ENCODE measurements around the gene OBSCN.
"Not testable (repeated sequence)": the region's sequence is repeated elsewhere in the genome, so short reads cannot be mapped to it uniquely, and the experiment has no call there.

OBSCN gene

DNA sequence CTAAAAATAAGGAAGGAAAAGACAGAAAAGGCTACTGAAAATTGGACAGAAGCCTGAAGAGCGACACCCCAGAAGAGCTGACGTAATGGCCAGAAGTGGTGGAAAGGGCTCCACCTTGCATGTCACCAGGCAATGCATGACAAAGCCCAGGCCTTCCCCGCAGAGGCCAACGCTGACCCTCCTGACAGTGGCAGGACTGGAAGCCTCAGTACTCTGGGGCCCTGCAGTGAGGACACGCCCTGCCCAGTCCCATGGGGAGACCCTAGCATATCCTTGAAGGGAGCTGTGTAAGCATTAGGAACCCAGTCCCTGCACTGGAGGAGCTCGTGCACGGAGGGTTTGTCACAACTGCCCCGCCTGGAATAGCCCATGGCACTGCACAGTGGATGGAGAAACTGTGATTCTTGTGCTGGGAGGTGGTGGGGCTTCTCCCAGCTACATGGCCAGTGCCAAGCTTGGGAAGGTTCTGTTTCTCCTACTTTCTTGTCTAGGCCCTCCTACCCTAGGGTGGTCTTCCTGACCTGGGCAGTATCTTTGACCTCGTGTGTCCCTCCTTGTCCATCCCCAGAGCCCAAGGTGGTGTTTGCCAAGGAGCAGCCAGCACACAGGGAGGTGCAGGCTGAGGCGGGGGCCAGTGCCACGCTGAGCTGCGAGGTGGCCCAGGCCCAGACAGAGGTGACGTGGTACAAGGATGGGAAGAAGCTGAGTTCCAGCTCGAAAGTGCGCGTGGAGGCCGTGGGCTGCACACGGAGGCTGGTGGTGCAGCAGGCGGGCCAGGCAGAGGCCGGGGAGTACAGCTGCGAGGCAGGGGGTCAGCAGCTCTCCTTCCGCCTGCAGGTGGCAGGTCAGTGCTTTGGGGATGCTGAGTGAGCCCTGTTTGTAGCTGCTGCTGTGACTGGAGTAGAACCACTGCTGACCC, 60.4 kb downstream of the OBSCN start:
- DNase-seq, result no peak

DNA sequence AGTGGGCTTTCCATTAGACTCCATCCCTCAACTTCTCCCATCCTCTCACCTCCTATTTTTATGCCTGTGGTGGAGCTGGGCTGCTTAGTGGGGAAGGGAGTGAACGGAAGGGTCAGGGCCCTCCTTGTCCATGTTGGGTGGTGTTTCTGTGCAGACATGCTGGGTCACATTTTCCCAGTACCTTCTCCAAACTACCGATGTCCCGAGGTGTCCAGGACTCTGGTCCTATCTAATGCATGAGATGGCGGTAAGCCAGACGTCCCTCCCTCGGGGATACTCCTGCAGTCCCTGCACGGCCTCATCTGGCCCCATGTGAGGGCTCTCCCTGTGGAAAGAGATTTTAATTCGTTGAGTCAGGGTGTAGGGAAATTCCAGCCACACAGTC, 61.0 kb downstream of the OBSCN start:
- DNase-seq, result no peak

- DNase-seq, result not testable (repeated sequence)
Measured at GRCh38 chr1:228269431-228269830, 61.6 kb downstream of the OBSCN start.

GRCh38 chr1:228270032-228270431, 62.2 kb downstream of the OBSCN start:
- DNase-seq, result no peak

DNA sequence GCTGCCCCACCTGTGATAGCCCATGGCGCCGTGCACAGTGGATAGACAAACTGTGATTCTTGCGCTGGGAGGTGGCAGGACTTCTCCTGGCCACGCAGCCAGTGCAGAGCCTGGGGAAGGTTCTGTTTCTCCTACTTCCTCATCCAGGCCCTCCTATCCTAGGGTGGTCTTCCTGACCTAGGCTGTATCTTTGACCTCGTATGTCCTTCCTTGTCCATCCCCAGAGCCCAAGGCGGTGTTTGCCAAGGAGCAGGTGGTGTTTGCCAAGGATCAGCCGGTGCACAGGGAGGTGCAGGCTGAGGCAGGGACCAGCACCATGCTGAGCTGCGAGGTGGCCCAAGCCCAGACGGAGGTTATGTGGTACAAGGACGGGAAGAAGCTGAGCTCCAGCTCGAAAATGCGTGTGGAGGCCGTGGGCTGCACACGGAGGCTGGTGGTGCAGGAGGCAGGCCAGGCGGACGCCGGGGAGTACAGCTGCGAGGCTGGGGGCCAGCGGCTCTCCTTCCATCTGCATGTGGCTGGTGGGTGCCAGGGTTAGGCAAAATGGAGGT, 63.9 kb downstream of the OBSCN start:
- DNase-seq, result no peak

GRCh38 chr1:228272331-228272791, 64.5 kb downstream of the OBSCN start:
- DNase-seq, result no peak

DNA sequence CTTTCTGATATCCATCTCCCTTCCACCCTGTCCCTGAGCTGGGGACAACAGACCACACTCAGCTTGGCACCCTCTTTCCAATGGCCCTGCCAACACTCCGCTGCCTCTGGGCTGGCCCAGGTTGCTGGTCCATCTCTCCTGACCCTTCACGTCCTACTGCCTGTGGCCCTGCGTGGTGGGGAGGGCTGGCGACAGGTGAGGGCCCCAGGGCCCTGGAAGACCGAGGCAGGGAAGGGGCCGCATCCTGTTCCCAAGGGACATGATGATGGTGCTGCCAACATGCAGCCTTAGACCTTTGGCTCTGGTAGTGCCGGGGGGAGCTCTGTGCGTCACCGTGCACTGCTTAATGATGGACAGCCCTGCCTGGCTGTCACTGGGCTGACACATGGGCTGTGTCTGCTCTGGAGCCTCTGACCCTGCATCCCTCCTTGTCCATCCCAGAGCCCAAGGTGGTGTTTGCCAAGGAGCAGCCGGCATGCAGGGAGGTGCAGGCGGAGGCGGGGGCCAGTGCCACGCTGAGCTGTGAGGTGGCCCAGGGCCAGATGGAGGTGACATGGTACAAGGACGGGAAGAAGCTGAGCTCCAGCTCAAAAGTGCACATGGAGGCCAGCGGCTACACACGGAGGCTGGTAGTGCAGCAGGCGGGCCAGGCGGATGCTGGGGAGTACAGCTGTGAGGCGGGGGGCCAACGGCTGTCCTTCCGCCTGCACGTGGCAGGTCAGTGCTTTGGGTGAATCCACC, 65.2 kb downstream of the OBSCN start:
- DNase-seq, result no peak

DNA sequence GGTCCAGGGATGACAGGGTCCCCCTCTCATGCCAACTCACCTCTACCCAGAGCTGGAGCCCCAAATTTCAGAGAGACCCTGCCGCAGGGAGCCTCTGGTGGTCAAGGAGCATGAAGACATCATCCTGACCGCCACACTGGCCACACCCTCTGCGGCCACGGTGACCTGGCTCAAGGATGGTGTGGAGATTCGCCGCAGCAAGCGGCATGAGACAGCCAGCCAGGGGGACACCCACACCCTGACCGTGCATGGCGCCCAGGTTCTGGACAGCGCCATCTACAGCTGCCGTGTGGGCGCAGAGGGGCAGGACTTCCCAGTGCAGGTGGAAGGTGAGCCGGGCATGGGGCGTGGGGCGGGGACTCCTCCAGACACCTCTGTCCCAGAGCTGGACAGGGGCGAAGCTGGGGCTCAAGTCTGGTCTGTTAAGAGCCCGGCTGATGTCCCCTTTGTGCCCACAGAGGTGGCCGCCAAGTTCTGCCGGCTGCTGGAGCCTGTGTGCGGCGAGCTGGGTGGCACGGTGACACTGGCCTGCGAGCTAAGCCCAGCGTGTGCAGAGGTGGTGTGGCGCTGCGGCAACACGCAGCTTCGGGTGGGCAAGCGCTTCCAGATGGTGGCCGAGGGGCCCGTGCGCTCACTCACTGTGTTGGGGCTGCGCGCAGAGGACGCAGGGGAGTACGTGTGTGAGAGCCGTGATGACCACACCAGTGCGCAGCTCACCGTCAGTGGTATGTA, 66.0 kb downstream of the OBSCN start:
- DNase-seq, result no peak

GRCh38 chr1:228274452-228275178, 66.8 kb downstream of the OBSCN start:
- DNase-seq, result no peak

- no peak for DNase-seq
Measured at GRCh38 chr1:228275179-228275429, 67.3 kb downstream of the OBSCN start.

GRCh38 chr1:228275430-228276173, 67.8 kb downstream of the OBSCN start:
- DNase-seq, result peak; percentile 46

DNA sequence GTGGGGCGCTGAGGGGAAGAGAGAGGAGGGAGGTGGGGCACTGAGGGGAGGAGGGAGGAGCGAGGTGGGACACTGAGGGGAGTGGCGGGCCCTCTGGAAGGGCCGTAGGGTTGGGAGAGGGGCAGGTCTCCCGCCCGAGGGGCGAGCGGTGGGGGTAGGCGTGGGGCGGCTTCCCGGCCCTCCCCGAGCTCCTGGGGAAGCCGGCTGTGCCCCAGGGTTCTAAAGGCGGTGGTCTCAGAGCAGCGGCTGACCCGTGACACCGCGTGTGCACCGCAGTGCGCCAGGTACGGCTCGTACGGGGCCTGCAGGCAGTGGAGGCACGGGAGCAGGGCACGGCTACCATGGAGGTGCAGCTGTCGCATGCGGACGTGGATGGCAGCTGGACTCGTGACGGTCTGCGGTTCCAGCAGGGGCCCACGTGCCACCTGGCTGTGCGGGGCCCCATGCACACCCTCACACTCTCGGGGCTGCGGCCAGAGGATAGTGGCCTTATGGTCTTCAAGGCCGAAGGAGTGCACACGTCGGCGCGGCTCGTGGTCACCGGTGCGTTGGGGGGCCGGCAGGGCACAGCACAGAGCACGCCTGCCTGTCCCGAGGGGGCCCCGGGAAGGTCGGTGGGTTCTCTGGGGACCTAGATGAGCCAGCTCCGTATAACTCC, 68.5 kb downstream of the OBSCN start:
- no peak for DNase-seq

GRCh38 chr1:228276901-228277490, 69.2 kb downstream of the OBSCN start:
- no peak for DNase-seq

GRCh38 chr1:228277491-228278431, 69.9 kb downstream of the OBSCN start:
- no peak for DNase-seq

DNA sequence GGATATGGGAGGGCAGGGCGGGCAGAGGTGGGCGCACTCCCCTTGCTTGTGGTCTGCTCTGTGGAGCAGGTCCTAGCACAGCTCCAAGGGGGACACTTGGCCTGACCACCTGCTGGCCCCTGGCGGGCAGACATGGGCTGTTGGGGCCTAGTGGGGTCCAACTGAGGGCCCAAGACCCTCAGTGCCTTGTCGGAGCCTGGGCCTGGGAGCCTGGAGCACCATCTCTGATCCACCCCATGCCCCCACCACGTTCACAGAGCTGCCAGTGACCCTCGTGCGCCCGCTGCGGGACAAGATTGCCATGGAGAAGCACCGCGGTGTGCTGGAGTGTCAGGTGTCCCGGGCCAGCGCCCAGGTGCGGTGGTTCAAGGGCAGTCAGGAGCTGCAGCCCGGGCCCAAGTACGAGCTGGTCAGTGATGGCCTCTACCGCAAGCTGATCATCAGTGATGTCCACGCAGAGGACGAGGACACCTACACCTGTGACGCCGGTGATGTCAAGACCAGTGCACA, 70.6 kb downstream of the OBSCN start:
- DNase-seq, result no peak

DNA sequence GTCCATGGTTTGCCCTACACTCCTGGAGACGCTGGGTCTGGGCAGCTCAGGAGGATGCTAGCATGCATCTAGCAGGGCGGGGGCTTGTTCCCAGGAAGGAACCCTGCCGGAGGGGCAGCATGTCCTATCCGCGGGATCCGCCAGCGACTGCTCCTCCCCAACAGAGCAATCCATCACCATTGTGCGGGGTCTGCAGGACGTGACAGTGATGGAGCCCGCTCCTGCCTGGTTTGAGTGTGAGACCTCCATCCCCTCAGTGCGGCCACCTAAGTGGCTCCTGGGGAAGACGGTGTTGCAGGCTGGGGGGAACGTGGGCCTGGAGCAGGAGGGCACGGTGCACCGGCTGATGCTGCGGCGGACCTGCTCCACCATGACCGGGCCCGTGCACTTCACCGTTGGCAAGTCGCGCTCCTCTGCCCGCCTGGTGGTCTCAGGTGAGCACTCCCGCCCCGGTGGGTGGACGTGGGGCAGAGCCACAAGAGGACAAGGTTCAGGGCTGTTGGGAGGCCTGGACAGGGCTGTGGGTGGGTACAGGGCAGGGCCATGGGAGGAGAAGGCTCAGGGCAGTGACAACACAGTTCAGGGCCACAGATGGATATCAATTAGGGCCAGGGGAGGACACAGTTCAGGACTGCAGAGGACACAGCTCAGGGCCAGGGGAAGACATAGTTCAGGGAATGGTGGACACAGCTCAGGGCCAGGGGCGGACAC, 71.3 kb downstream of the OBSCN start:
- DNase-seq, result no peak

DNA sequence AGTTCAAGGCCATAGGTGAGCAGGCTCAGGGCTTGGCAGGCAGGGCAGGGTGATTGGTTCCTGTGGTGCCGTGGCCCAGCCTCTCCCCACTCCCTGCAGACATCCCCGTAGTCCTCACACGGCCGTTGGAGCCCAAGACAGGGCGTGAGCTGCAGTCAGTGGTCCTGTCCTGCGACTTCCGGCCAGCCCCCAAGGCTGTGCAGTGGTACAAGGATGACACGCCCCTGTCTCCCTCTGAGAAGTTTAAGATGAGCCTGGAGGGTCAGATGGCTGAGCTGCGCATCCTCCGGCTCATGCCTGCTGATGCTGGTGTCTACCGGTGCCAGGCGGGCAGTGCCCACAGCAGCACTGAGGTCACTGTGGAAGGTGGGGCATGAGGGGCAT, 71.9 kb downstream of the OBSCN start:
- no peak for DNase-seq

DNA sequence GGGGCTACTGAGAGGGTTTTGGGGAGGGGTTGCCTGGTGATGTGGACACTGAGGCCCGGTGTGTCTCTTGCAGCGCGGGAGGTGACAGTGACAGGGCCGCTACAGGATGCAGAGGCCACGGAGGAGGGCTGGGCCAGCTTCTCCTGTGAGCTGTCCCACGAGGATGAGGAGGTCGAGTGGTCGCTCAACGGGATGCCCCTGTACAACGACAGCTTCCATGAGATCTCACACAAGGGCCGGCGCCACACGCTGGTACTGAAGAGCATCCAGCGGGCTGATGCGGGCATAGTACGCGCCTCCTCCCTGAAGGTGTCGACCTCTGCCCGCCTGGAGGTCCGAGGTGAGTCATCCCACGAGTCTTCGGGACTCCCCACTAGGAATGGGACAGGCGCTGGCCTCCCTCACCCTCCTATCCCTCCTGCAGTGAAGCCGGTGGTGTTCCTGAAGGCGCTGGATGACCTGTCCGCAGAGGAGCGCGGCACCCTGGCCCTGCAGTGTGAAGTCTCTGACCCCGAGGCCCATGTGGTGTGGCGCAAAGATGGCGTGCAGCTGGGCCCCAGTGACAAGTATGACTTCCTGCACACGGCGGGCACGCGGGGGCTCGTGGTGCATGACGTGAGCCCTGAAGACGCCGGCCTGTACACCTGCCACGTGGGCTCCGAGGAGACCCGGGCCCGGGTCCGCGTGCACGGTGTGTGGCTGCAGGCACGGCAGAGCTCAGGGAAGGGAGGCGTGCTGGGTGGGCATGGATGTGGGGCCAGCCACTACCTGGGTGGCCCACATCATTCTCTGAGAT, 72.5 kb downstream of the OBSCN start:
- DNase-seq, result no peak
